ENCODE measurements around the gene LMF1. TPM values are rescaled to one million over a fixed set of nuclear protein-coding genes. Genes with fewer than 3 reads are reported as not detected.
"Not testable (repeated sequence)": the region's sequence is repeated elsewhere in the genome, so short reads cannot be mapped to it uniquely, and the experiment has no call there.

LMF1 gene
- total and polyA plus RNA-seq, 4 donors: 8.8 to 75.0 (median 28.3) TPM

DNA sequence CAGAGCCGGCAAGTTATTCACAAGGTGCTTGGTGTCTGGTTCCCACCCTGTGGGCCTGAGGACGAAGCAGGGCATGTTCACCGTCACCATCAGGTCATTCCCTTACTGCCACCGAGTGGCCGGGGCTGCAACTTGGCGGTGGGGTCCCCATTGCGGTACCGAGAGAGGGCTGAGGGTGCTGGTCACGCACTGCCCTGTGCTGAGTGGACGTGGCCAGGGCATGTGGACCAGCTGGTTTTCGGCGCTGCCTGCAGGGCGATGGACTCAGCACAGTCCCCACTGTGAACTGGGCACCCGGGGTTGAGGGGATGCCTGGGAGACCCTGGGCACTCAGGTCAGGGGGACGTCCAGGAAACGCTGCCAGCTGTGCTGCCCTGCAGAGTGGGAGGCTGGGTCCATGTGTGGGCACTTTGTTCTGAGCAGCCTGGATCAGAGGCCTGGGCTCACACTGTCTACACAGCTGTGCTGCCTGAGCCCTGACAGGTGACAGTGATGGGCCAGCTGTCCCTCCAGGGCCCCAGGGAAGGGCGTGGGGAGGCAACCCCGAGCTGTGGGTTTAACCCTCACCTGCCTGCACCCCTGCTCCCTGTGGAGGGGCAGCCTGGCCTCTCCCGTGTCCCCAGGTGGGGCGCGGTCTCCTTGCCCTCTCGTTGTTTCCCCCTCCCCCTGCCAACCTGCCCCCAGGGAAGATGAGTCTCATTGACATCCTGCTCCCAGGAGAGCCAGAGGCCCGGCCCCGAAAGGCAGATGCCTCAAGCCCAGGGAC, 131.0 kb downstream of the LMF1 start:
- Histone ChIP-seq H3K27ac (ENCODE audit: low read depth in 1 of 2, low read length in 2 of 2) (no peak overlapping the region), H3K36me3 (ENCODE audit: control insufficient read depth in 1 of 2, insufficient read depth in 2 of 2, low read length in 1 of 2) (no peaks in the 10 kb centered on the region), H3K4me3 (ENCODE audit: low read length in 2 of 2) (no peak overlapping the region), H3K27me3 (ENCODE audit: control insufficient read depth in 1 of 2, insufficient read depth in 2 of 2, low read length in 1 of 2) (no peaks in the 10 kb centered on the region), H3K4me1 (ENCODE audit: control insufficient read depth in 1 of 2, insufficient read depth in 2 of 2, low read length in 2 of 2) (no peaks in the 10 kb centered on the region), H3K9me3 (ENCODE audit: control insufficient read depth, low read length) (peaks cover 4% of the 10 kb centered on the region)
- 67 to 71% methylated on average over 23 to 24 of the region's 24 CpGs for WGBS, 2 donors
- ATAC-seq (ENCODE audit: low FRiP score) (no peak), DNase-seq (peak in 1 of 2 donors; percentile 31)
- intact Hi-C loops (cut with DNase I): no loop called here

DNA sequence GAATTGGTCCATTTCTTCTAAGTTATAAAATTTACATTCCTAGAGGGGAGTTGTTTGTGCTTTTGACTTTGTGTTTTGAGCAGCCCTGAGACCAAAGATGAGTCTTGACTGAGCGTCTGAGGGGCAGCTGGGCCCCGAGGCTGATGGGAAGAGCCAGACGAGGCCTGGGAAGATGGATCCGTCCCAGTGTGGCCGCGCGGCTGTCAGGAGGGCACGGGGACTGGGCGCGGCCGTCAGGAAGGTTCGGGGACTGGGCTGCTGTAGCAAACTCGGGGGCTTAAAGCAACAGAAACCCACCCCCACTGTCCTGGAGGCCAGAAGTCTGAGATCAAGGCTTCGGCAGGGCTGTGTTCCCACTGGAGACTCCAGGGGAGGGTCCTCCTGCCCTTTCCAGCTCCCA, 132.0 kb downstream of the LMF1 start:
- no peaks in the 10 kb centered on the region for H3K27me3 ChIP-seq (ENCODE audit: control insufficient read depth in 1 of 2, insufficient read depth in 2 of 2, low read length in 1 of 2)
- 81 to 83% methylated on average over 14 of the region's 14 CpGs for WGBS, 2 donors
- ATAC-seq (ENCODE audit: low FRiP score): no peak

DNA sequence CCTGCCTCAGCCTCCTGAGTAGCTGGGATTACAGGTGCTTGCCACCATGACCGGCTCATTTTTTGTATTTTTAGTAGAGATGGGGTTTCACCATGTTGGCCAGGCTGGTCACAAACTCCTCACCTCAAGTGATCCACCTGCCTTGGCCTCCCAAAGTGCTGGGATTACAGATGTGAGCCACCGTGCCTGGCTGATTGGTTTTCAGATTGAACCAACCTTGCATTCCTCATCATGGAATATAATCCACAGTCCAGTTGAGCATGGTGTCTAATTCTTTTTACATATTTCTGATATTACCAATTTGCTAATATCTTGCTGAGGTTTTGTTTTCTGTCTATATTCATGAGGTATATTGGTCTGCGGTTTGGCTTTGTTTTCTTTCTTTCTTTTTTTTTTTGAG, 134.0 kb downstream of the LMF1 start:
- H3K27ac ChIP-seq (ENCODE audit: low read depth in 1 of 2, low read length in 2 of 2); ATAC-seq (ENCODE audit: low FRiP score); H3K4me1 ChIP-seq (ENCODE audit: control insufficient read depth in 1 of 2, insufficient read depth in 2 of 2, low read length in 2 of 2); H3K9me3 ChIP-seq (ENCODE audit: control insufficient read depth, low read length); H3K27me3 ChIP-seq (ENCODE audit: control insufficient read depth in 1 of 2, insufficient read depth in 2 of 2, low read length in 1 of 2); DNase-seq; H3K4me3 ChIP-seq (ENCODE audit: low read length in 2 of 2); intact Hi-C loops (cut with DNase I); H3K36me3 ChIP-seq (ENCODE audit: control insufficient read depth in 1 of 2, insufficient read depth in 2 of 2, low read length in 1 of 2): not testable (repeated sequence)
- 91 to 96% methylated on average over 3 of the region's 3 CpGs for WGBS, 2 donors

More for the DNA sequence above, 132.0 kb downstream of the LMF1 start:
- Histone ChIP-seq H3K9me3 (ENCODE audit: control insufficient read depth, low read length) (peaks cover 5% of the 10 kb centered on the region), H3K4me3 (ENCODE audit: low read length in 2 of 2) (no peak overlapping the region), H3K36me3 (ENCODE audit: control insufficient read depth in 1 of 2, insufficient read depth in 2 of 2, low read length in 1 of 2) (no peaks in the 10 kb centered on the region), H3K27ac (ENCODE audit: low read depth in 1 of 2, low read length in 2 of 2) (no peak overlapping the region), H3K4me1 (ENCODE audit: control insufficient read depth in 1 of 2, insufficient read depth in 2 of 2, low read length in 2 of 2) (no peaks in the 10 kb centered on the region)
- intact Hi-C loops (cut with DNase I): no loop called here
- no peak for DNase-seq

DNA sequence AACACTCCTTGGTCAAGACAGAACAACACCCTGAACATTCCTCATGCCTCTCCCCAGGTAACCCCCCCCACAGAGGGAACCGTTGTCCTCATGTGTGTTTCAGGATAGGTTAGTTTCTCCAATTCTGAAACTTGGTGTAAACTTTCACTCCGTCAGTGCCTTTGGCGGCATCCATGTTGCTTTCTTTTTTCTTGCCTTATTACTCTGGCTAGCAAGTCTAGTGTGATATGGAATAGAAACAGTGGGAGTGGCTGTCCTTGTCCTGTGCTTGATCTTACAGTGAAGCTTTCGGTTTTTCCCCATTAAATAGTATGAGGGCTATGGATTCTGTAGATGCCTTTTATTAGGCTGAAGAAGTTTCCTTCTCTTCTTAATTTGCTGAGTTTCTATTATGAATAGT, 134.6 kb downstream of the LMF1 start:
- WGBS, 2 donors: 90 to 95% methylated on average over 4 of the region's 4 CpGs
- Histone ChIP-seq H3K36me3 (ENCODE audit: control insufficient read depth in 1 of 2, insufficient read depth in 2 of 2, low read length in 1 of 2) (no peaks in the 10 kb centered on the region), H3K9me3 (ENCODE audit: control insufficient read depth, low read length) (peaks cover 6% of the 10 kb centered on the region), H3K27ac (ENCODE audit: low read depth in 1 of 2, low read length in 2 of 2) (no peak overlapping the region), H3K4me3 (ENCODE audit: low read length in 2 of 2) (no peak overlapping the region), H3K27me3 (ENCODE audit: control insufficient read depth in 1 of 2, insufficient read depth in 2 of 2, low read length in 1 of 2) (no peaks in the 10 kb centered on the region), H3K4me1 (ENCODE audit: control insufficient read depth in 1 of 2, insufficient read depth in 2 of 2, low read length in 2 of 2) (no peaks in the 10 kb centered on the region)
- DNase-seq (no peak), ATAC-seq (ENCODE audit: low FRiP score) (no peak)
- intact Hi-C loops (cut with DNase I): no loop called here

DNA sequence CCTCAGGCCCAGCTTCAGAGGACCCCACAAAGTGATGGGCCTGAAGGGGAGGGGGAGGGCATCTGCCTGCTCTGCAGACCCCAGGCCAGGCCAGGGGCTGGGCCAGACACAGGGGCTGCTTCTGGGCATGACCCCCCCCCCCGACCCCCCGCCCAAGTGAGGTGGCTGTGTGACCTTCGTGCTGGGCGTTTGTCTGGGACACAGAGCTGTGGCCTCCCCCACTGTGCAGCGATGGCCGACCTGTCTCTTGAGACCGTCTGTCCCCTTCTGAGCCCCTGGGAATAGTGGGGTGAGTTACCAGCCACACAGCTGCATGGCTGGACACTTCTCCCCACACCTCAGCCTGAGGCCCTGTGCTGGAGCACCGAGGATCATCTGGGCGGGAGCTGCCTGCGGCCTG, 135.4 kb downstream of the LMF1 start:
- no peaks in the 10 kb centered on the region for H3K27me3 ChIP-seq (ENCODE audit: control insufficient read depth in 1 of 2, insufficient read depth in 2 of 2, low read length in 1 of 2)
- DNase-seq: no peak
- intact Hi-C loops (cut with DNase I): no loop called here
- no peak overlapping the region for H3K27ac ChIP-seq (ENCODE audit: low read depth in 1 of 2, low read length in 2 of 2)
- peaks cover 6% of the 10 kb centered on the region for H3K9me3 ChIP-seq (ENCODE audit: control insufficient read depth, low read length)
- 93 to 95% methylated on average over 6 to 10 of the region's 10 CpGs for WGBS, 2 donors
- H3K4me3 ChIP-seq (ENCODE audit: low read length in 2 of 2): no peak overlapping the region
- H3K4me1 ChIP-seq (ENCODE audit: control insufficient read depth in 1 of 2, insufficient read depth in 2 of 2, low read length in 2 of 2): no peaks in the 10 kb centered on the region
- H3K36me3 ChIP-seq (ENCODE audit: control insufficient read depth in 1 of 2, insufficient read depth in 2 of 2, low read length in 1 of 2): no peaks in the 10 kb centered on the region
- no peak for ATAC-seq (ENCODE audit: low FRiP score)

DNA sequence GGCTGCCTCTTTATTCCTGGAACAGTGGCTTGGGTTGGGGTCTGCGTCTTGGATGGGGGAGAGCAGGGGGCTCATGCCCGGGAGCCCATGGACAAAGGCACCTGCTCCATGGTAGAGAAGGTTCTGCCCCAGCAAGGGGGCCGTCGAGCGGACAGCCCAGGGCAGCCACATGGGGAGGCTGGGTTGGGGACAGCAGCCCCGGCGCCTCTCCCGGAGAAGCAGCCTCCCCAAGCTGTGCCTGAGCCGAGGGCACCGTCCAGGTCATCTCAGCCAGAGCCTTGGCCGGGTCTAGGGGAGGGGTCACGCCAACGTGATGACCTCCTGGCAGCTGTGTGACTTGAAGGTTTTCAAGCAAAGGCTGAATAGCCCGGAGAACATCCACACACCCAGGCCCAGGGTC, 137.4 kb downstream of the LMF1 start:
- intact Hi-C loops (cut with DNase I): no loop called here
- no peak for DNase-seq
- no peak overlapping the region for H3K4me3 ChIP-seq (ENCODE audit: low read length in 2 of 2)
- no peaks in the 10 kb centered on the region for H3K36me3 ChIP-seq (ENCODE audit: control insufficient read depth in 1 of 2, insufficient read depth in 2 of 2, low read length in 1 of 2)
- no peaks in the 10 kb centered on the region for H3K27me3 ChIP-seq (ENCODE audit: control insufficient read depth in 1 of 2, insufficient read depth in 2 of 2, low read length in 1 of 2)
- peaks cover 6% of the 10 kb centered on the region for H3K9me3 ChIP-seq (ENCODE audit: control insufficient read depth, low read length)
- no peak overlapping the region for H3K27ac ChIP-seq (ENCODE audit: low read depth in 1 of 2, low read length in 2 of 2)
- no peaks in the 10 kb centered on the region for H3K4me1 ChIP-seq (ENCODE audit: control insufficient read depth in 1 of 2, insufficient read depth in 2 of 2, low read length in 2 of 2)
- no peak for ATAC-seq (ENCODE audit: low FRiP score)
- WGBS, 2 donors: 80 to 83% methylated on average over 14 of the region's 14 CpGs

DNA sequence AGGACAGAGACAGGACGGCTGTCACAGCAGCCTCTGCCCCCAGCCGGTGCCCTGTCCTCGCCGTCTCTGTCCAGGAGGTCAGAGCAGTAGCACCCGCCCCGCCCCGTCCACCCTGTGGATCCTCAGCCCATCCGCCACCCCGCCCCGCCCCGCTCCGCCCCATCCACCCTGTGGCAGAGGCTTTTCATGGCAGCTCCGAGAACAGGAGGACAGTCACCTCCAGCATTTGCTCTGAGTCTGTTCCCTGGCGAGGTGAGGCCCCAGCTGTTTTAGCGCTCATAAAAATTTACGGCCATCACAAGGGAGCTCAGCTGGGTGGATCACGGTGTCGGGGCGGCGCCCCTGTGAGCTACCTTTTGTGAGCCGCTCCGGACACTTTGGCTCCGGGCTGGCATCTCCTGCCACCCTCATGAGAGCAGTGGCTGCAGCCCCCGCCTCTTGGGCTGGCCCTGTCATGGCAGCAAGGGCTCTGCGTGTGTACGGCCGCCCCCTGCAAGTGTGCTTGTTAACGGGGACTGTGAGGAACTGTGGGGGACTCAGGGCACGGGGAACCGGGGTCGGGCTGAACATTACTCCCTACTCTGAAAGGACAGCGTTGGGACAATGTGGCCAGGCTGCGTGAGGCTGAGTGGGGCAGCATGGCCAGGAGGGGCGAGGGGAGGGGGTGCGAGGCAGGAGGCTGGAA, 138.0 kb downstream of the LMF1 start:
- no peak overlapping the region for H3K4me3 ChIP-seq (ENCODE audit: low read length in 2 of 2)
- H3K27ac ChIP-seq (ENCODE audit: low read depth in 1 of 2, low read length in 2 of 2): no peak overlapping the region
- intact Hi-C loops (cut with DNase I): no loop called here
- no peaks in the 10 kb centered on the region for H3K4me1 ChIP-seq (ENCODE audit: control insufficient read depth in 1 of 2, insufficient read depth in 2 of 2, low read length in 2 of 2)
- 48 to 62% methylated on average over 35 of the region's 35 CpGs for WGBS, 2 donors
- DNase-seq (no peak), ATAC-seq (ENCODE audit: low FRiP score) (no peak)
- H3K36me3 ChIP-seq (ENCODE audit: control insufficient read depth in 1 of 2, insufficient read depth in 2 of 2, low read length in 1 of 2): no peaks in the 10 kb centered on the region
- H3K9me3 ChIP-seq (ENCODE audit: control insufficient read depth, low read length): peaks cover 6% of the 10 kb centered on the region
- no peaks in the 10 kb centered on the region for H3K27me3 ChIP-seq (ENCODE audit: control insufficient read depth in 1 of 2, insufficient read depth in 2 of 2, low read length in 1 of 2)

DNA sequence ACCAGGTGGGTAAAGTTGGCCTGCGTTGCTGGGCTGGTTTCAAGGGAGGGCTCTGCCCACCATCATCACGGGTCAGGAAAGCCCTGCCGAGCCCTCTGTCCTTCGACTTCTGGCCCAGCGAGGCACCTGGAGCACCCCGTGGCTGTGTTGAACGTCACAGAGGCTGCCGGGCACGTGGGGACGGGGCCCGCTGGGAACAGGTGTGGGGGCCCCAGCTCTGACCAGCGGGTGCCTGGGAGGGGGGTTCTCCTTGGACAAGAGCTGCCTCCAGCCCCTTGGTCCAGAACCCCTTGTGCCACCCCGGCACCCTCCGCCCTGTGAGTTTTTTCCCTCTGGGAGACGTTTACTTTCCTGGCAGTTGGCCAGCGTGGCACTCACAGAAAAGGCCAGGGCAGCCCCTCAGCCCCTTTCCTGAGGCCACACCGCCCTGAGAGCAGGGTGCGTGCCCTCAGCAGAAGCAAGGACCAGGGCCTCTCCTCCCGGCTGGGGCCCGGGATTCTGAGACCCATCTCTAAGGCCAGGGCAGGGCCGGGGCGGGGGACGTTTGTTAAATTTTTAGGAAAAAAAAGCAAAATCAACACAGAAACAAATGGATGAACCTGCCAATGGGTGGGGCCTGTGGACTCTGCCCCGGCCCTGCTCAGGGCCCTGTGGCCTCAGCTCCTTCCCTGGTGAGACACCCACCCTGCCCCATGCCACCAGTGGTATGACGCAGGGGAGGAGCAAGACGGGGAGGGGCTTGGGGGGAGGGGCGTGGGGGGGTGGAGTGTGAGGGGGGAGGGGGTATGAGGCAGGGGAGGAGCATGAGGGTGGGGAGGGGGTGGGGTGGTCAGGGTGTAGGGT, 139.0 kb downstream of the LMF1 start:
- no peak for DNase-seq

More for the DNA sequence above, 139.0 kb downstream of the LMF1 start:
- ATAC-seq (ENCODE audit: low FRiP score): no peak
- no peaks in the 10 kb centered on the region for H3K4me1 ChIP-seq (ENCODE audit: control insufficient read depth in 1 of 2, insufficient read depth in 2 of 2, low read length in 2 of 2)
- H3K27me3 ChIP-seq (ENCODE audit: control insufficient read depth in 1 of 2, insufficient read depth in 2 of 2, low read length in 1 of 2): no peaks in the 10 kb centered on the region
- no peaks in the 10 kb centered on the region for H3K36me3 ChIP-seq (ENCODE audit: control insufficient read depth in 1 of 2, insufficient read depth in 2 of 2, low read length in 1 of 2)
- no peak overlapping the region for H3K27ac ChIP-seq (ENCODE audit: low read depth in 1 of 2, low read length in 2 of 2)
- intact Hi-C loops (cut with DNase I): no loop called here
- no peak overlapping the region for H3K4me3 ChIP-seq (ENCODE audit: low read length in 2 of 2)
- peaks cover 6% of the 10 kb centered on the region for H3K9me3 ChIP-seq (ENCODE audit: control insufficient read depth, low read length)
- 63 to 65% methylated on average over 26 to 27 of the region's 27 CpGs for WGBS, 2 donors

All from aorta (tissue), 5 donors.